HepG2 (cell line): ENCODE data around the gene SEMA5B. TPM values are rescaled to one million over a fixed set of nuclear protein-coding genes. Genes with fewer than 3 reads are reported as not detected.

Source experiments
- ATM ChIP-seq: fragments of 450-650 bp; IDR thresholded peaks from 2 replicates; pipeline ENCODE4 v1.7.1; 2017; ENCODE audit warnings: mild to moderate bottlenecking, borderline replicate concordance
- DNMT1 ChIP-seq: sonication (generic); formaldehyde crosslinking; IDR thresholded peaks from 2 replicates; pipeline ENCODE4 v1.5.1; 2020; ENCODE audit warnings: mild to moderate bottlenecking, missing genetic modification reagents
- HNRNPLL ChIP-seq: fragments of 200-400 bp; formaldehyde crosslinking; IDR thresholded peaks from 2 replicates; pipeline ENCODE4 v1.6.1; 2017; ENCODE audit warnings: mild to moderate bottlenecking, low read depth, low read length; ENCODE audit not compliant: poor library complexity, severe bottlenecking
- PAWR ChIP-seq: sonication (generic); formaldehyde crosslinking; IDR thresholded peaks from 2 replicates; pipeline ENCODE4 v1.4.0; 2020; ENCODE audit warnings: missing genetic modification reagents, mild to moderate bottlenecking, borderline replicate concordance
- ZNF350 ChIP-seq: sonication (generic); formaldehyde crosslinking; IDR thresholded peaks from 2 replicates; pipeline ENCODE4 v1.4.0; 2020; ENCODE audit warnings: mild to moderate bottlenecking, low read depth, missing genetic modification reagents, borderline replicate concordance
- ZNF549 ChIP-seq: sonication (generic); formaldehyde crosslinking; IDR thresholded peaks from 2 replicates; pipeline ENCODE4 v1.5.0; 2020; ENCODE audit warnings: missing genetic modification reagents
- ZNF713 ChIP-seq: sonication (generic); formaldehyde crosslinking; IDR thresholded peaks from 2 replicates; pipeline ENCODE4 v1.4.0; 2020; ENCODE audit warnings: mild to moderate bottlenecking, missing genetic modification reagents
- polyA plus RNA-seq, 8 experiments: library from polyadenylated mRNA; depleted of rRNA in 3 of 8; stranded (reverse) in 7 of 8; unstranded in 1 of 8; fragments of >200 nt; fragmentation: Illumina TruSeq in 4 of 8; extraction: Trizol in 4 of 8; gene quantifications; 2 replicates each; pipeline versions ENCODE4 v1.2.1 to v1.2.3, GENCODE V29; 2011 to 2016; ENCODE audit warnings: low read depth in 4 of 8, missing spikeins in 1 of 8, mixed read lengths in 1 of 8; ENCODE audit not compliant: insufficient read depth in 1 of 8
- total RNA-seq, 5 experiments: library from RNA; depleted of rRNA; stranded (reverse); fragments of >200 nt; fragmentation: Illumina TruSeq; extraction: Trizol; gene quantifications; 2 replicates each; pipeline ENCODE4 v1.2.3, GENCODE V29; 2016; ENCODE audit warnings: low read depth in 1 of 5
- TF ChIP-seq, protein P1 (sequence below): sonication (generic); formaldehyde crosslinking; IDR thresholded peaks from one replicate; pipeline ENCODE4 v1.5.1; 2020; ENCODE audit warnings: mild to moderate bottlenecking, missing genetic modification reagents; ENCODE audit errors: not compliant biosample characterization
- TF ChIP-seq, protein P2 (sequence below): sonication (generic); formaldehyde crosslinking; IDR thresholded peaks from 2 replicates; pipeline ENCODE4 v1.5.0; 2020; ENCODE audit warnings: missing genetic modification reagents, mild to moderate bottlenecking, borderline replicate concordance
- TF ChIP-seq, protein P3 (sequence below): sonication (generic); formaldehyde crosslinking; conservative IDR thresholded peaks from 2 replicates; pipeline ENCODE4 v1.8.0; 2022; ENCODE audit warnings: missing genetic modification reagents

Gene SEMA5B
- total and polyA plus RNA-seq, 2 of the 13 experiments (the other 11 are each of a cell fraction or from before 2014, with no cell fraction given): not detected

DNA sequence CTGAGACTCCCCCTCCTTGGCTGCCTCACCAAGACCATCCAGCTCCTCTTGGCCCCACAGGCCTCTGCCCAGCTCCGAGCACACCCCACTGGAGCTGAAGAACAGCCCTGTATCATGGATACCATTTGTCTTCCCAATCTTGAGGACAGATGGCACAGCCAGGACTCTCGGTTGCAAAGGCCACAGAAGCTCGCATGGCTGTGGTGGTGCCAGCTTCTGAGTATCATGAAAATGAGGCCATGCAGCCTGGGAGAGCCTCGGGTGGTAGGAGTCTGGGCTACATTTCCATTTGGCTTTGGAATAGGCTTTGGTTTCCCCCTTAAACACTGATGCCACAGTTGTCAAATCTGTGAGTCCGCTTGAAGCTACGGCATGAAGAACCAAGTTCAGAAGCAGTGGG is 106.6 kb downstream of the SEMA5B start (continued):
- TF ChIP-seq, protein P1, sequence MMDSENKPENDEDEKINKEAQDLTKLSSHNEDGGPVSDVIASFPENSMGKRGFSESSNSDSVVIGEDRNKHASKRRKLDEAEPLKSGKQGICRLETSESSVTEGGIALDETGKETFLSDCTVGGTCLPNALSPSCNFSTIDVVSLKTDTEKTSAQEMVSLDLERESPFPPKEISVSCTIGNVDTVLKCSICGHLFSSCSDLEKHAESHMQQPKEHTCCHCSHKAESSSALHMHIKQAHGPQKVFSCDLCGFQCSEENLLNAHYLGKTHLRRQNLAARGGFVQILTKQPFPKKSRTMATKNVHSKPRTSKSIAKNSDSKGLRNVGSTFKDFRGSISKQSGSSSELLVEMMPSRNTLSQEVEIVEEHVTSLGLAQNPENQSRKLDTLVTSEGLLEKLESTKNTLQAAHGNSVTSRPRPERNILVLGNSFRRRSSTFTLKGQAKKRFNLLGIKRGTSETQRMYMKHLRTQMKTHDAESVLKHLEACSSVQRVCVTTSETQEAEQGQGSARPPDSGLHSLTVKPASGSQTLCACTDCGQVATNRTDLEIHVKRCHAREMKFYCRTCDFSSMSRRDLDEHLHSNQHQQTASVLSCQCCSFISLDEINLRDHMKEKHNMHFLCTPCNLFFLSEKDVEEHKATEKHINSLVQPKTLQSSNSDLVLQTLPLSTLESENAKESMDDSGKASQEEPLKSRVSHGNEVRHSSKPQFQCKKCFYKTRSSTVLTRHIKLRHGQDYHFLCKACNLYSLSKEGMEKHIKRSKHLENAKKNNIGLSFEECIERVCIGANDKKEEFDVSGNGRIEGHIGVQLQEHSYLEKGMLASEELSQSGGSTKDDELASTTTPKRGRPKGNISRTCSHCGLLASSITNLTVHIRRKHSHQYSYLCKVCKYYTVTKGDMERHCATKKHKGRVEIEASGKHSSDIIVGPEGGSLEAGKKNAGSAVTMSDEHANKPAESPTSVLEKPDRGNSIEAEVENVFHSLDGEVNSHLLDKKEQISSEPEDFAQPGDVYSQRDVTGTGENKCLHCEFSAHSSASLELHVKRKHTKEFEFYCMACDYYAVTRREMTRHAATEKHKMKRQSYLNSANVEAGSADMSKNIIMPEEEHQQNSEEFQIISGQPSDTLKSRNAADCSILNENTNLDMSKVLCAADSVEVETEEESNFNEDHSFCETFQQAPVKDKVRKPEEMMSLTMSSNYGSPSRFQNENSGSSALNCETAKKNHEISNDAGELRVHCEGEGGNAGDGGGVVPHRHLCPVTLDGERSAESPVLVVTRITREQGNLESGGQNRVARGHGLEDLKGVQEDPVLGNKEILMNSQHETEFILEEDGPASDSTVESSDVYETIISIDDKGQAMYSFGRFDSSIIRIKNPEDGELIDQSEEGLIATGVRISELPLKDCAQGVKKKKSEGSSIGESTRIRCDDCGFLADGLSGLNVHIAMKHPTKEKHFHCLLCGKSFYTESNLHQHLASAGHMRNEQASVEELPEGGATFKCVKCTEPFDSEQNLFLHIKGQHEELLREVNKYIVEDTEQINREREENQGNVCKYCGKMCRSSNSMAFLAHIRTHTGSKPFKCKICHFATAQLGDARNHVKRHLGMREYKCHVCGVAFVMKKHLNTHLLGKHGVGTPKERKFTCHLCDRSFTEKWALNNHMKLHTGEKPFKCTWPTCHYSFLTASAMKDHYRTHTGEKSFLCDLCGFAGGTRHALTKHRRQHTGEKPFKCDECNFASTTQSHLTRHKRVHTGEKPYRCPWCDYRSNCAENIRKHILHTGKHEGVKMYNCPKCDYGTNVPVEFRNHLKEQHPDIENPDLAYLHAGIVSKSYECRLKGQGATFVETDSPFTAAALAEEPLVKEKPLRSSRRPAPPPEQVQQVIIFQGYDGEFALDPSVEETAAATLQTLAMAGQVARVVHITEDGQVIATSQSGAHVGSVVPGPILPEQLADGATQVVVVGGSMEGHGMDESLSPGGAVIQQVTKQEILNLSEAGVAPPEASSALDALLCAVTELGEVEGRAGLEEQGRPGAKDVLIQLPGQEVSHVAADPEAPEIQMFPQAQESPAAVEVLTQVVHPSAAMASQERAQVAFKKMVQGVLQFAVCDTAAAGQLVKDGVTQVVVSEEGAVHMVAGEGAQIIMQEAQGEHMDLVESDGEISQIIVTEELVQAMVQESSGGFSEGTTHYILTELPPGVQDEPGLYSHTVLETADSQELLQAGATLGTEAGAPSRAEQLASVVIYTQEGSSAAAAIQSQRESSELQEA (CRISPR knock-in tag): no peak
- TF ChIP-seq DNMT1 (CRISPR knock-in tag) (no peak), ZNF350 (CRISPR knock-in tag) (no peak), ZNF713 (no peak), PAWR (no peak), ZNF549 (no peak), HNRNPLL (no peak), ATM (no peak)
- TF ChIP-seq, protein P2, sequence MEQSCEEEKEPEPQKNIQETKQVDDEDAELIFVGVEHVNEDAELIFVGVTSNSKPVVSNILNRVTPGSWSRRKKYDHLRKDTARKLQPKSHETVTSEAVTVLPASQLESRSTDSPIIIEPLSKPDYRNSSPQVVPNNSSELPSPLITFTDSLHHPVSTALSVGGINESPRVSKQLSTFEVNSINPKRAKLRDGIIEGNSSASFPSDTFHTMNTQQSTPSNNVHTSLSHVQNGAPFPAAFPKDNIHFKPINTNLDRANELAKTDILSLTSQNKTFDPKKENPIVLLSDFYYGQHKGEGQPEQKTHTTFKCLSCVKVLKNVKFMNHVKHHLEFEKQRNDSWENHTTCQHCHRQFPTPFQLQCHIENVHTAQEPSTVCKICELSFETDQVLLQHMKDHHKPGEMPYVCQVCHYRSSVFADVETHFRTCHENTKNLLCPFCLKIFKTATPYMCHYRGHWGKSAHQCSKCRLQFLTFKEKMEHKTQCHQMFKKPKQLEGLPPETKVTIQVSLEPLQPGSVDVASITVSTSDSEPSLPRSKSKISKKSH (CRISPR knock-in tag): no peak
- TF ChIP-seq, protein P3, sequence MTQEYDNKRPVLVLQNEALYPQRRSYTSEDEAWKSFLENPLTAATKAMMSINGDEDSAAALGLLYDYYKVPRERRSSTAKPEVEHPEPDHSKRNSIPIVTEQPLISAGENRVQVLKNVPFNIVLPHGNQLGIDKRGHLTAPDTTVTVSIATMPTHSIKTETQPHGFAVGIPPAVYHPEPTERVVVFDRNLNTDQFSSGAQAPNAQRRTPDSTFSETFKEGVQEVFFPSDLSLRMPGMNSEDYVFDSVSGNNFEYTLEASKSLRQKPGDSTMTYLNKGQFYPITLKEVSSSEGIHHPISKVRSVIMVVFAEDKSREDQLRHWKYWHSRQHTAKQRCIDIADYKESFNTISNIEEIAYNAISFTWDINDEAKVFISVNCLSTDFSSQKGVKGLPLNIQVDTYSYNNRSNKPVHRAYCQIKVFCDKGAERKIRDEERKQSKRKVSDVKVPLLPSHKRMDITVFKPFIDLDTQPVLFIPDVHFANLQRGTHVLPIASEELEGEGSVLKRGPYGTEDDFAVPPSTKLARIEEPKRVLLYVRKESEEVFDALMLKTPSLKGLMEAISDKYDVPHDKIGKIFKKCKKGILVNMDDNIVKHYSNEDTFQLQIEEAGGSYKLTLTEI (CRISPR knock-in tag): no peak
